Posterior vena cava (tissue), 2 donors: Measurements from ENCODE around the gene ZNF578. TPM values are rescaled to one million over a fixed set of nuclear protein-coding genes. Genes with fewer than 3 reads are reported as not detected.
"Not testable (repeated sequence)": the region's sequence is repeated elsewhere in the genome, so short reads cannot be mapped to it uniquely, and the experiment has no call there.

ENCODE experiments used
- DNase-seq: peaks from one replicate; pipeline ENCODE4 v3.0.0-alpha.2; 2020; ENCODE audit warnings: low spot score
- intact Hi-C, 2 donors: fragments of 100-400 bp; cut with DNase I; formaldehyde crosslinking; loops; one replicate each; pipeline versions ENCODE4 v1.14.1 to v1.14.2; 2022 to 2023
- total RNA-seq, 2 donors: library from RNA; stranded (reverse); fragmentation: NEBNext Ultra II Directional; extraction: Animal tissue kit (Norgen Biotek cat#: 25700); gene quantifications; one replicate each; pipeline ENCODE4 v1.2.1, GENCODE V29; 2021
- donor health status: DM: yes; HTN: yes; CAD: no.
- donor health status: DM: yes; HTN: yes; CAD: no.

The ZNF578 gene
- total RNA-seq, 2 donors from 2014 or later = 3.1 to 3.7 TPM

DNA sequence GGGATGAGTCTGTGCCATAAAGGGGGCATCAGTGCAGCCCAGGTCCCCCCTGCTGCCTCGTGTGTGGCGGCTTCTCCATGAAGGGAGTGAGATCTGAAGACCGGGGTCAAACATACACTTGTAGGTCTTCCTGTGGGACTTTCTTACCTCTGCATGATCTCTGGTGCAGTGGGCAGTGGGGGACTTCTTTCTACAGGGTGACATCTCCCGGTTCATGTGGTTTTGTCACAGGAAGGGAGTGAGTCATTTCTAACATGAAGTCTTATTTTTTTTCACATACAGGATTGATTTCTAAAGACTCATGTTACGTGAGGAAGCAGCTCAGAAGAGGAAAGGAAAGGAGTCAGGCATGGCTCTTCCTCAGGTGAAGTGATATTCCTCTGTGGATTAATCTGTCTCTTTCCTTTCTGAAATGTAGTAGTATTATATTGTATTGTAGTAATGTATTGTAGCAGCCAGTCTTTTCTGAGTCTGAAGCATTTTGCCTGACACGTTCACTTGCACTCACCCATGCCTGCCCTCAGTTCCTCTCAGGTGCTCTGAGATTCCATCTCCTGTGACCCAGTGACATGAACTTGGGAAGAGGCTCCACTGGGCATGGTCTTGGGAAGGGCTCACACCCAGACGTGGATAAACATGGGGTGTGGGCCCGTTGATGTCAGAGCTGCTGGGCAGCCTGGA is 89.8 kb downstream of the ZNF578 start:
- intact Hi-C loops = no loop called here
- DNase-seq = no peak

GRCh38 chr19:52554216-52554971 is 101.0 kb downstream of the ZNF578 start:
- intact Hi-C loops = no loop called here
- no peak for DNase-seq

DNA sequence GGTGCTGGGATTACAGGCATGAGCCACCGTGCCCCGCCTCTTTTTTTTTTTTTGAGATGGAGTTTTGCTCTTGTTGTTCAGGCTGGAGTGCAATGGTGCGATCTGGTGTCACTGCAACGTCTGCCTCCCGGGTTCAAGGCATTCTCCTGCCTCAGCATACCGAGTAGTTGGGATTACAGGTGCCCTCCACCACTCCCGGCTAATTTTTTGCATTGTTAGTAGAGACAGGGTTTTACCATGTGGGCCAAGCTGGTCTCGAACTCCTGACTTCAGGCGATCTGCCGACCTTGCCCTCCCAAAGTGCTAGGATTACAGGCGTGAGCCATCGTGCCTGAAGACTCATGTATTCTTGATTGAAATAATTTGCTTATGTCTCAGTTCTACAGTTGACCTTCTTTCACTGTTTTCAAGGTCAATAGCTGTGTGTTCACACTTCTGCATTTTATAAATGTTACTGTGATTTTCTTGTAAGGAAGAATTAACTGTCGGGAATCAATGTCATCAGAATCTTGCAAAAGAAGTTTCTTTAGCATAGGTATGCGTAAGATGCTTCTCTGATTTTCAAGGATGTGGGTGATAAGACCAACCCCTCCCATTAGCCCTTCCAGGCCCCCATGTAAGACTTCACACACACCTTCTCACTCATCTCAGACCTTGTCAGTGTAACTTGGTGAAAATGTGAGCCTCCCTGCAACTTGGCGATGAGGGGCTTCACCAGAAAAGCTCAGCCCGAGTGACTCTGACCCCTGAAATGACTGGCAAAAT is 104.1 kb downstream of the ZNF578 start:
- intact Hi-C loops = no loop called here
- DNase-seq = no peak

DNA sequence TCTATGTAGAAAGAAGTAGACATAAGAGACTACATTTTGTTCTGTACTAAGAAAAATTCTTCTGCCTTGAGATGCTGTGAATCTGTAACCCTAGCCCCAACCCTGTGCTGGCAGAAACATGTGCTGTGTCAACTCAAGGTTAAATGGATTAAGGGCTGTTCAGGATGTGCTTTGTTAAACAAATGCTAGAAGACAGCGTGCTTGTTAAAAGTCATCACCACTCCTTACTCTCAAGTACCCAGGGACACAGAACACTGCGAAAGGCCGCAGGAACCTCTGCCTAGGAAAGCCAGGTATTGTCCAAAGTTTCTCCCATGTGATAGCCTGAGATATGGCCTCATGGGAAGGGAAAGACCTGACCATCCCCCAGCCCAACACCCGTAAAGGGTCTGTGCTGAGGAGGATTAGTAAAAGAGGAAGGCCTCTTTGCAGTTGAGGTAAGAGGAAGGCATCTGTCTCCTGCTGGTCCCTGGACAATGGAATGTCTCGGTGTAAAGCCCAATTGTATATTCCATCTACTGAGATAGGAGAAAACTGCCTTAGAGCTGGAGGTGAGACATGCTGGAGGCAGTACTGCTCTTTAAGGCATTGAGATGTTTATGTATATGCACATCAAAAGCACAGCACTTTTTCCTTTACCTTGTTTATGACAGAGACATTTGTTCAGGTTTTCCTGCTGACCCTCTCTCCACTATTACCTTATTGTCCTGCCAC is 105.5 kb downstream of the ZNF578 start:
- intact Hi-C loops, DNase-seq: not testable (repeated sequence)

DNA sequence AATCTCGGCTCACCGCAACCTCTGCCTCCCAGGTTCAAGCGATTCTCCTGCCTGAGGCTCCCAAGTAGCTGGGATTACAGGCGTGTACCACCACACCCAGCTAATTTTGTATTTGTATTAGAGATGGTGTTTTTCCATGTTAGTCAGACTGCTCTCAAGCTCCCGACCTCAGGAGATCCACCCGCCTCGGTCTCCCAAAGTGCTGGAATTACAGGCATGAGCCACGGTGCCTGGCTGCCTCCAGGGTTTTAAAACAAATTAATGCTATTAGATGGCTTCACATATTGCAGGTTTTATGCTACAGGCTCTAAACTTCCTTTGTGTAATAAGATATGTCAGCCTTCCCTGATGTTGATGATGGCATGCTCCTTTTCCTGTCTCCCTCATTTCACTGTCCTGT is 108.3 kb downstream of the ZNF578 start:
- DNase-seq, intact Hi-C loops: not testable (repeated sequence)

Other genes starting within 250 kb of the ZNF578 start
- 10 to 100 TPM; 11.5 to 15.6 TPM for gene ZNF766, start 184.0 kb upstream of the ZNF578 start, total RNA-seq
- 10 to 100 TPM; 10.9 to 12.4 TPM for gene ZNF480, start 156.4 kb upstream of the ZNF578 start, total RNA-seq
- gene ZNF610, start 117.3 kb upstream of the ZNF578 start, total RNA-seq = 1 to 10 TPM in 1 of 2 donors, under 1 TPM in 1; 0.76 to 1.1 TPM
- gene ZNF880, start 83.6 kb upstream of the ZNF578 start, total RNA-seq = 10 to 100 TPM; 20.3 to 29.1 TPM
- 10 to 100 TPM; 15.9 to 24.8 TPM for gene ZNF528, start 55.7 kb upstream of the ZNF578 start, total RNA-seq
- under 1 TPM in 1 of 2 donors, not detected in 1; 0.14 TPM for gene ZNF534, start 24.4 kb upstream of the ZNF578 start, total RNA-seq
- 10 to 100 TPM; 17.4 to 17.8 TPM for gene ZNF808, start 74.1 kb downstream of the ZNF578 start, total RNA-seq
- 10 to 100 TPM; 11.3 to 16.0 TPM for gene ZNF701, start 116.7 kb downstream of the ZNF578 start, total RNA-seq
- 10 to 100 TPM; 40.2 to 44.6 TPM for gene ZNF83, start 184.8 kb downstream of the ZNF578 start, total RNA-seq